HG03196 (cell line): ENCODE results near the gene TAGAP.

Experiments used
- ATAC-seq: cut with Tn5 transposase; IDR thresholded peaks from one replicate; pipeline ENCODE4 v1.9.1; 2021; ENCODE audit not compliant: unreplicated experiment

Gene TAGAP

GRCh38 chr6:159044899-159045727 lies at the start of gene TAGAP:
Gene TAGAP (minus strand): TSS chr6:159044991. CDS start chr6:159044146, 845 bp downstream.
- peak; percentile 70 for ATAC-seq

DNA sequence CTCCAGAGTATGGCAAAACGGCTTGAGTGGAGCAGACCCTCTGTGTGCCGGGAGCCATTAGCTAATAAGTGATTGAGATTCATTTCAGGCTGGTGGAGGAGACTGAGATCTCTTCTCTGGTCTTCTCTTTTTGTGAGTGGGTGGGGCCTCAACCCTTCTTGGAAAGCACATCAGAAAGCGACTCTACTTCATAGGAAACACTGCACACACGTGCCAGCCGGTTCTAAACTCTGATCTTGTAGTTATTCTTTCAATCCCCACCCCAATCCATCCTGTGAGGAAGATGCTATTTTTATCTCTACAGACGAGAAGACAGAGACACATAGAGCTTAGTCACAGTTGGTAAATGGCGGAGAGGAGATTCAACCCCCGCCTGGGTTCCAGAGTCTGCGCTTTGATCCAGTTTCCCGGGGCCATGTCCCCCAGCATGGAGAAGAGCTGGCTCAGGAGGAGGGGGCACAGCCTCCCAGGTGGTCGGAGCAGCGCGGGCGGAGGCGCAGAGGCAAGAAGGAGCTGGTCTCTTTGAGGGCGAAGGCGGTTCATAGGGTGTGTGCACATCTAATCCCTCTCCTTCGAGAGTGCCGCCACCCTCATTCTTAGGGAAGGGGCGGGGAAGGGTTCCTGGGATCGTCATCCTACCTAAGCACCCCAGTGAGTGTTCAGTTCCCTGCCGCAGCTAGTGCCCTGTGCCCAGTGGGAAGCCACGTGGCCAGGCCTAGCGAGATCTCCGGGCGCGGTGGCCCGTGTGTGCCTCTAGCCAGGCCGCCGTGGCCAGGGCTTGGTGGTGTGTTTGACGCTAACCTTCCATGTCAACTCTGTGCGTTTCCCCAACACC lies 49.0 kb upstream of the TAGAP start:
- no peak for ATAC-seq

DNA sequence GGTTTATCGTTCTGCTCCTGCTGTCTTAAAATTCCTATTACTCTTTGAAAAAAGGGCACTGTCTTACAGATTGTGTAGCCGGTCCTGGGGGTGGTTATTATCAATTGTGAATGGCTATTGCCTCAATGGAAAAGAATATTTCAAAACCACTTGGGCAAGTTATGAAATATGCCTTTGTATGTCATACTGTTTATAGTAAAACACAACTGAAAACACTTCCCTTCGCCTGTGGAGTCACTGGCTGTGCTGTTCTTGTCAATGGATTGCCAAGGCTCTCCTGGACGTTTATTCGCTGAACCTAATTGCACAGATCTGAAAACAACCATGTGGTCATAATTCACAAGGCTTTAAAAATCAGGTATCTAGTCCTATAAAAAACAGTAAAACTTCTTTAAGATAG lies 47.8 kb upstream of the TAGAP start:
- ATAC-seq = no peak

- ATAC-seq = no peak
Observed at GRCh38 chr6:159090530-159091480, 46.0 kb upstream of the TAGAP start.

DNA sequence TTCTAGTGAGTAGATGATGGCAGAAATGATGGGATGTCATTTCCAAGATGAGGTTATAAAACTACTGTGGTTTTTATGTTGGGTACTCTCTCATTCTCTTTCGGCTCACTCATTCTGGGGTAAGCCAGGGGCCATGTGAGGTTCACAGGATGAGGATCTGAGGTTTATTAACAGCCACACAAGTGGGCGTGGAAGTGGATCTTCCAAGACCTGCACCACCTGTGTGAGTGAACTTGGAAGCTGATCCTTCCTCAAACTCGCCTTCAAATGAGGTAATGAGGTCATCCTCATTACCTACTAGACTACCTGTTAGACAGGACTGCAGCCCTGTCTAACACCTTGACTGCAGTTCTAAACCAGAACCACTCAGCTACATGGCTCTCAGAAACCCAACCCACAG lies 45.1 kb upstream of the TAGAP start:
- no peak for ATAC-seq

DNA sequence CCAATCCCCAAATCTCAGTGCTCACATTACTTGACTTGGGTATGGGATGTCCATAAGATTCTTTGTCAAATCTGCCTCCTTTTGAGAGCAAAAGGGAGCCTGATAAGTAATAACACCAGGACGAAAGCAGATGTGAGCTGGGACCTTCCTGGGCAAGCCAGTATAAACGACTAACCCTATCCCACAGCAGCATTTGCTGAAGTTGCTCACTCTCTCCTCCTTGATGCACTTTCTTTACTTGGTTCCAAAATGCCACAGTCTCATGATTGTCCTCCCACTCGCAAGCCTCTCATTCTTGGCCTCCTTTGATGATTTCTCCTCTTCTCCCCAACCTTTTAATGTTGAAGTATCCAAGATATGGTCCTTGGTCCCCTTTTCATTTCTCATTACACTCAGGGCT lies 44.7 kb upstream of the TAGAP start:
- ATAC-seq = no peak

DNA sequence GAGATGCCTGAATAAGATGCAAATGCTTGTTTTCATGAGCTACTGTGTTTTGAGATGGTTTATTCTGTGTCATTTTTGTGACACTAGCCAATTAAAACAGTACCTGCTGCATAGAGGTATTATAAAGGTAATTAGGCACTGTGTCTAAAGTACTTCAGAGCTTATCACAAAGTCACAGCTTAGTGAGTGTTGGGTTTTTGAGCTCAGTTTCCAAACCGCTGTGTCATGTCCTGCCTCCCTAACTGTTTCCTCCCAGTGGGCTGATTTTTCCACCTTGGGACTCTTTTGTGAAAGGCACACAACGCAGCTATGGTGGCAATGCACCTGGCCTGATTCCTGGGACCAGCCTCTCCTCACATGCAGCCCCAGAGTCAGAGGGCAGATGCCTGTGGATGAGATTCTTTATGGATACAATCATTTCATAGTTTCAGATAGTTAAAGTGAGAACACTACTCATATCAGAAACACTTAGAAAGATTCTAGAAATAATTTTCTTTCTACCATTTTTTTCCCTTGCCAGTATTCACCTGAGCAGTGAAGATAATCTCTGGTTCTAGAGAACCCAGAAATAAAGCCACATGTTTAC lies 41.3 kb upstream of the TAGAP start:
- ATAC-seq = no peak

DNA sequence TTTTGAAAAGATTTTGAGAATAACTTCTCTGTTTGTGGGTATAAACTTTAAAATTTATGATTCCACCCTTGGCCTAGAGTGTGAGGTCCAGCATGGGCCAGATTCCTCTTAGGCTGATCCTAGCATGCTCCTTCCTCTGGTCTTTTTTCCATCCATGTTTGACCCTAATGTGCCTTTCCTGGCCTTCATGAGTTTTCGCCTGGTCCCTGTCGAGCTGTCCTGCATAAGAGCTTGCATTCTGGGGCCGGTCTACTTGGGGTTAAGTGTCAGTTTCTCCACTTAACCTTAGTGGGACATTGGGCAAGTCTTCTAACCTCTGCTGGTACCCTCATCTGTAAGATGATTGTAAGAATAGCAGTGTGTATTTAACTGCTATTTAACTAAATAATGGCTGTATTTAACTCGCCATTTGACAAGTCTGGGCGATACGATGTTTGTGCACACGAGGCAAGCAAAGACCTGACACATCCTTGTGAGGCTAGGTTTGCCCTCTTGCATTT lies 40.7 kb upstream of the TAGAP start:
- ATAC-seq = no peak

- ATAC-seq = no peak
Observed at GRCh38 chr6:159084493-159085091, 39.8 kb upstream of the TAGAP start.

GRCh38 chr6:159083146-159083545 lies 38.4 kb upstream of the TAGAP start:
- no peak for ATAC-seq

GRCh38 chr6:159082039-159082815 lies 37.4 kb upstream of the TAGAP start:
- ATAC-seq = no peak

DNA sequence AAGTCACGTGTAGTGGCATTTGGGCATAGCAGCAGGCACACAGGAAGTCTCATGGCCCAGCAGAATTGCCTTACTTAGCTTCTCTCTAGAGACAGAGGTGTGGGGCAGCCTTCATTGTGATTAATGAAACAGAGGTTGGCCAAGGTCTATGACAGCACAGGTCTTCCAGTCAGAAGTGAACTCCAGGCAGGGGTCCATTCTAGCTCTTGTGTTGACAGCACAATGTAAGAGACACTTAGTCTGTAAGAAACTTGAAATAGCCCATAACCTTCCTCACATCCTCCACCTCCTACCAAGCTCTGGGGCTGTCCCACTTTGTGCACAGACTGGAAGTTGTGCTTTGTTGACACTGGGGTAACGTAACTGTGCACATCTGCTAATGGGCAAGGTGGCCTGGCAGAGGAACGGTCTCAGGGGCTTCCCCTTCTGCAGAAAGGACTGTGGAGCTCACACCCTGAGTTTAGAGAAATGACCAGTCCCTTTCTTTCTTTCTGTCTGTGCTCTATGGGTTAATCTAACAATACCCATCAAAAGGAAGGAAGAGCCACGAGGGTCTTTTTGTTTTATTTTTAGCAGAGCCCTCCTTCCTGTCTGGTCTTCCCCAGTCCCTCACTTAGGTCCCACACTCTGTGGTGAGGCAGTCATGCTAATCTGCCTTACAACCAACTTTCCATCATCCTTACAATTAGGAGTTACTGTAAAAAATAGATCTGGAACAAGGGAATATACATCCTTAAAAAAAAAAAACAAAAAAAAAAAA lies 35.6 kb upstream of the TAGAP start:
- ATAC-seq = no peak

DNA sequence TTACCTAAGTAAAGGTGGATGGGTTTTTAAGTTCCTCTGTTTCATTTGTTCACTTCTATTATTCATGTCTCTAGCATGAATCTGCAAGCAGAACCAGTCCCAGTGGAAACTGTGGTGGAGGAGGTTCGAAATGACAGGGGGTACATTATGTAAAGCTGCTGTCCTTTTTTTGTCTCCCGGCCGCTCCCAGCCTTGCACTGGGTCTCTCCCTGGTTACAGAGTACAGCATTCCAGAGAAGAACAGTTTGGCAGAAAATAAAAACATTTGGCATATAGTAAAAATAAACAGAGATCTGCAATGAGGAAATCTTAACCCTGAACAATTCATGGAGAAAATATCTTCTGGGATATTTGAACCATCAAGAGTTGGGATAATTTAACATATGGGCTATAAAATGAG lies 34.6 kb upstream of the TAGAP start:
- no peak for ATAC-seq

DNA sequence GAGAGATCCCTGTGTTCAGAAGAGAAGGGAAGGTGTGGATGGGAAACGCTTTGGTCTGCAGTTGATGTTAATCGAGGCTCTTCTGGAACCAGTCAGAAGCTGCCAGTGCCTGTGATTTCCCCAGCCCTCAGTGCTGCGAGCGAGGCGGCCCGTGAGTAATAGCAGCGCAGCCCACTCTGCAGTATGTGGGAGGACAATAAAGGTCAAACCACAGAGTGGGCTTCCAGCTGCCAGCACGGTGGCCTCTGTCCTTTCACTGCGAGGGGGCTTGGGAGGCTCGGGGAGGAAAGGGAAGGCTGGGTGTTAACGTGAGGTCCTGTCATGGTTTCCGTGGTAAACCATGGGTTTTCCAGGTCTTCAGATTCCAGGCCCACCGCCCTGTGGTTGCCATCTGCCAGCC lies 32.3 kb upstream of the TAGAP start:
- ATAC-seq = no peak

GRCh38 chr6:159075506-159076228 lies 30.9 kb upstream of the TAGAP start:
- ATAC-seq = no peak

DNA sequence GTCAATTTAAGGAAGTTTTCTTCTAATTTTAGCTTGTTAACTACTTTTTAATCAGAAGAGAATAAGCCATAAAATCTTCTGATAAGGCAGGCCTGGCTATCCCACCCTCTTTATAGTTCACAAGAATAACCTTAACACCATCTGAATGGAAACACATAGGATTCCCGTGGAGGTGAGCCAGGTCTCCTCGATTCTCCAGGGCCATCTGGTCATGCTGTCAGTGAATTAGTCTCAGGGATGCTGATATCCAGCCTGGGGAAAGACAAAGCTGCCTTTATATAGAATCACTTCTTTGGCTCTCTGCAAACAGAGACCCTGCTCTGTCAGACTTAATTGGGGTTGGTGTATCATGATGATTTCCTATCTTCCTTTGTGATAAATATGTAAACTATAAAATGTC lies 30.1 kb upstream of the TAGAP start:
- ATAC-seq = no peak

- ATAC-seq = no peak
Observed at GRCh38 chr6:159074120-159074684, 29.4 kb upstream of the TAGAP start.
